GM18873 (cell line): Measurements from ENCODE around the gene NSG1.
A peak's percentile ranks its signal among the peaks of the same experiment; 100 is the strongest.

Source experiments
- ATAC-seq: cut with Tn5 transposase; IDR thresholded peaks from one replicate; pipeline ENCODE4 v1.9.1; 2021; ENCODE audit warnings: mild to moderate bottlenecking, moderate library complexity, moderate number of reproducible peaks; ENCODE audit not compliant: unreplicated experiment, low FRiP score

Gene NSG1

GRCh38 chr4:4428966-4429875 lies 42.3 kb downstream of the NSG1 start:
- ATAC-seq, result no peak

DNA sequence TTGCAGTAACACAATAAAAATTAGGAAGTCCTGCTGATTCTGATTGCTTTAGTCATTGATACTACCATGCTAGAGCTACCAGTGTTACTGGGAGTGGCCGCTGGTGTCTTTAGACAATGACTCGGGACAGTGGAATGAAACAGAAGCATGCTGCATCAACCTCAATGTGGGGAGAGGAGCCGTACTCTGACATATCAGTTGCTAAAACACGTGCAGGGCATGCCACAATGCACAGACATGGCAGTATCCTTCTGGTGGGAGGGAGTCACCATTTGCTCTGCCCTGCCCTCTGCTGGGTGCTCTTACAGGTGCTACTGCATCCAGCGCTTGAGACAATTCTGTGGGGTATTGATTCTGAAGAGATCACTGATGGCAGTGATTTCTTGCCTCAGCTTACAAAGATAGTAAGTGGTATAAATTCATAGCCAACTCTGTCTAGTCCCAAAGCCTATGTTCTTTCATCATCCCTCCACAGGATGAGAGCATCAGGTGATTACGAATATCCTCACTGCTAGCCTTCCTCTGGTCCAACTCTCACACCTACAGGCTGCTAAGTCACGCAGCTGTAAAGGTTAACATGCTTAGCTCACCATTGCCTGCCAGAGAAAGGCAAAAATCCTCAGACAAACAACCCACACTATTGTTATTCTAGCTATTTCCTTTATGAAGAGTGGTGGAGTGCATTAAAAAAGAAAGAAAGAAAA lies 43.7 kb downstream of the NSG1 start:
- ATAC-seq, result peak; percentile 60

DNA sequence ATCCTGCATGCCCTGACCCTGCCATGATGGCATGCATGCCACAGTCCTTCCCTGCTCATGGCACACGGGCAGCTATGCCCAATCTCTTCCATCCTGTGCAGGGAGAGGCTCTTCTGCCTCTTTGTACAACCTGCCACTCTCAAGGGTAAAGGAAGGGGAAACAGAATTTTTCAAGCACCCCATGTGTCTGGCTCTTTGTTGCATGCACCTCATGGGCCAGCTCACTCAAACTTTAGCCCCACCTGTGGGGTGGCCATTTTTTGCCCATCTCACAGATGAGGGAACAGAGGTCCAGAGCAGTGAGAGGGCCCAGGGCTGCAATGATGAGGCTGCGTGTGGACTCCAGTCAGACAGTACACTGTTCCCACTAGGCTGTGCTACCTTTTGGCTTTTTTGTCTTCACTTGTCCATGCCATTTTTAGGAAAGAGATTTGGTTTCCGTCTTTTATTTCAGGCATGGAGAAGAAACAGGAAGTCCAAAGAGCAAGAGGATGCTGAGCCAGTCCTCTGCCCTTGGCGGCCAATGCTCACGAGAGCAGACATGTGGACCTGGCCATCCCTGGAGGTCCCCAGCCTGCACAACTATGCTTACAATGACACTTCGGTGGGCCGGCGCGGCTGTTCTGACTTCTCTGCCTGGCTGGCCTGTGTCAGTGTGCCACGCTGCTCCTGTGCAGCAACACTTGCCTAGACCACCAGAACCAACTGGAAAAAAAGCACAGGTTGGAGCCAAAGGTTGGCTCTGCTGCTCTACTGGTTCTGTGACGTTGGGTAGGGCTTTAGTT lies 45.6 kb downstream of the NSG1 start:
- no peak for ATAC-seq

DNA sequence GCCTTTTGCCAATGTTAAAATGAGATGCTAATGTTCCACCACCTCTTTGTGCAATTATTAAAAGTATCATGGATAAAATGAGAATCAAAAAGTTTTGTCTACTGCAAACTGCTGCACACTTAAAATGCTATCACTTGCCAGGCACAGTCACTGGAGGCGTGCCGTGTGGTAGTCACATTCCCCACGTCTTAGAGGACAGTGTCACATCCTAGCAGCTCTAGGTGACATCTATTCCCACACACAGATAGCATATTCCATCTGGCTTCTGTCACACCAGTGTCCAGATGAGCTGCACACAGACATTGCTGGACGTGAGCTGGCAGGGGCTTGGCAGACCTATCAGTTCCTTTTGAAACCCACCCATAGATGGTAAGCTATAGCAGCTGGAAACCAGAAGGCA lies 47.0 kb downstream of the NSG1 start:
- ATAC-seq, result no peak

DNA sequence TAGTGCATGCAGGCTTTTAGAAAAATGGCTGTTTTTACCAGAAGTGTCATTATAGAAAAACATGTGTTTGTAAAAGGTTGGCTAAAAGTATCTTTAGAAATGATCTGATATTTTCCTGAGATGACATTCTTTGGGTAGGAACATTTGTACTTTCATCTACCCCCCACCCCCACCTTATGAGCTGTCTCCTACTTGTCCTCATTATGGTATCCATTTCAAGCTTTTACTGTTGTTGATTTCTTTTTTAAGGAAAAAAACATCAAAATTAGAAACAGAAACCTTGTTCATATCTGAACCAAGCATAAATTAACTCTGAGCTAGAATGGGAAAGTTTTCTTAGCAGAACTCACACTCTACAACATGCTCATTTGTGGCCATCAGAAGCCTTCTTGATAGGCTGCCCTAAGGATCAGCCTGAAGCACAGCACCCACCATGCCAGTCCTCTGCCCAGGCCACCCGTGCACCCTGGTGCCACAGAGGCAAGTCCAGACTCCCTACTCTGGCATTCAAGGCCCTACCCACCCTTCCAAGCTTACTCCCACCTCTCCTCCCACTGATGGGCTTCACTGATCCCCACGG lies 49.4 kb downstream of the NSG1 start:
- no peak for ATAC-seq

- ATAC-seq, result no peak
These were observed 51.0 kb downstream of the NSG1 start for GRCh38 chr4:4437798-4438470.

GRCh38 chr4:4438891-4439290 lies 52.0 kb downstream of the NSG1 start:
- no peak for ATAC-seq

GRCh38 chr4:4439782-4440181 lies 52.9 kb downstream of the NSG1 start:
- no peak for ATAC-seq

DNA sequence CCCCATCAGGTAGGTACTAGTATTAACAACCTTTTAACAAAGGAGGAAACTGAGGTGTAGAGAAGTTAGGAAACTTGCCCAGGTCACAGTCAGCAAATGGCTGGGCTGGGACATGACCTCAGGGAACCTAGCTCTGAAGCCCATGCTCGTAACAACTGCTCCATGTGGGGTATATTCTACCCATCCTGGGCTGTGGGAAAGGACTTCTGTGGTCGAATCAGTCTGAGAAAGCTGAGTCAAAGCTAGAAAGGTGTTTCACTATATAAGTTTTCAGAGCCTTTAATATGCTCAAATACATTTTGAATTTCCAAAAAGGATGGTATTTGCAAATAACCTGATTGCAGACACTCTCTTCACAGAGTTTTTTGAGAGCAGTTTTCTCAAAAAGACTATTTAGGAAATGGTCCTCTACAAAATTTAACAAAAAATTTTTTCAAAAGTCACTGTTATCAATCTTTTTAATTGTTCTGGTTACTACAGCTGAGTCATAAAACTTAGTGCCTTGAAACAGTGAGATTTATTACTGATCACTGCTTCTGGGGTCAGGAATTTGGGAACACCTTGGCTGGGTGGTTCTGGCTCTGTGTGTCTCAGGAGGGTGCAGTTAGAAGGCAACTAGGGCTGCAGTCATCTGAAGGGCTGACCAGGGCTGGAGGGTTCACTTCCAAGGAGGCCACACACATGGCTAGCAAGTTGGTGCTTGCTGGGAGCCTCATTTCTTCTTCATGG lies 53.6 kb downstream of the NSG1 start:
- no peak for ATAC-seq

DNA sequence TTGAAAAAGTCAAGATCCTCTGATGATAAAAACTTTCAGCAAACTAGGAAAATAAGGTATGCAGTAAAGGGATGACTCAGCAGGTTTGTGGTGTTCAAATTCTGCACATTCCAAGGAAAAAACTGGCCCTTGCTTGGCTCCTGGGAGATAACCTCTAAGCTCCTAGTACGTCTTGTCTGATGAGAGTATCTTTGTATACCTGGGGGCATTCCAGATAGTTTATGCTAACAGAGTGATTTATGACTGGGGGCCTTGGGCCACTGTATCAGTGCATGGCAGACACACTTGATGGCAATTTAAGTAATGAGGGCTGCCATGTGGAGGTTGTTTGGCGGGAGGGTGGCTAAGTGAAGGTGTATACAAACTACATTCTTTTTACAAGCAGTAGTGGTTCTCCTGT lies 56.9 kb downstream of the NSG1 start:
- ATAC-seq, result no peak

GRCh38 chr4:4446434-4446833 lies 59.5 kb downstream of the NSG1 start:
- ATAC-seq, result no peak

- peak; percentile 94 for ATAC-seq
These were observed 68.4 kb downstream of the NSG1 start for GRCh38 chr4:4455210-4455865.

DNA sequence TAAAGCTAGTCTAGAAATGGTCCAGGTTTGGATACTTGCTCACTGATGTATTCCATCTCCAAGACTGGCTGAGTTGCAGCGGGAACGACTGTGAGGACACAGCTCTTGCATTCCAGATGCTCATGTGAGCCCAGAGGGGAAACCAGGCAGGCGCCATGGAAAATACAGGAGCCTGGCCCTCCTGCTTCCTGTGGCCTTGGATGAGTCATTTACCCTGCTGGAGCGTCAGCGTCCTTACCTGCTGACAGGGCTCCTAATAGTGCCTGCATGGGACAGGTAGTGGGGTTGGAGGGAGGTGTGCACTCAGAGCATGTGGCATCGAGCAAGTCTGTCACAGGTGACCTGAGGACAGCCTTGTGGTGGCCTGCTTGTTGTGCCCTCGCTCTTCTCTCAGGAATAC lies 69.4 kb downstream of the NSG1 start:
- ATAC-seq, result no peak

- no peak for ATAC-seq
These were observed 70.1 kb downstream of the NSG1 start for GRCh38 chr4:4456816-4457578.

GRCh38 chr4:4457803-4458553 lies 71.1 kb downstream of the NSG1 start:
- ATAC-seq, result no peak

DNA sequence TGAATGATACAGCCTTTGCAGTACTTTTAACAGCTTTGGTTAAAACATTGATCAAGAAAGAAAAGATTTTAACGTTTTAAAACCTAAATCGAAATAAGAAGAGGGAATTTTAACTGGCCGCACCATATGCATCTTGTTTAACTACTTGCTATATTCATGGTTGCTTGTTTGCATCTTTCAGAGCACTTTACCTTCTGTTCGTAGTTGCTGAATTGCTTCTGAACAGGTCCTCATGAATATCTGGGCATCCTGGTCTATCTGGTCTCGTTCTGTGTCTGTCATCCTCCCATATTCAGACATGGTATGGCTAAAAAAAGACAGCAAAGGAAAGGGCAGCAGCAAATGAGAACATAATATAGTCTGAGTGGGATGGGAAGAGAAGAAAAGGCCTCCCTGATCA lies 72.3 kb downstream of the NSG1 start:
- ATAC-seq, result no peak

GRCh38 chr4:4460759-4461158 lies 73.9 kb downstream of the NSG1 start:
- no peak for ATAC-seq

GRCh38 chr4:4461178-4461577 lies 74.3 kb downstream of the NSG1 start:
- no peak for ATAC-seq
